Esophagus squamous epithelium (tissue), 4 donors: ENCODE results near the gene DDIAS.

Experiments
- CTCF ChIP-seq, 6 experiments: fragments of 450-650 bp in 4 of 6; fragments of 200-600 bp in 2 of 6; sonication (generic) in 2 of 6; IDR thresholded peaks; one replicate each; pipeline ENCODE4 v1.5.1; 2016 to 2019; ENCODE audit warnings: antibody characterized with exemption in 6 of 6, mild to moderate bottlenecking in 4 of 6, moderate library complexity in 4 of 6
- POLR2A ChIP-seq, 4 donors: fragments of 450-650 bp; IDR thresholded peaks; one replicate each; pipeline ENCODE4 v1.6.1; 2017; ENCODE audit warnings: antibody characterized with exemption in 4 of 4, mild to moderate bottlenecking in 4 of 4, moderate library complexity in 3 of 4

DNA sequence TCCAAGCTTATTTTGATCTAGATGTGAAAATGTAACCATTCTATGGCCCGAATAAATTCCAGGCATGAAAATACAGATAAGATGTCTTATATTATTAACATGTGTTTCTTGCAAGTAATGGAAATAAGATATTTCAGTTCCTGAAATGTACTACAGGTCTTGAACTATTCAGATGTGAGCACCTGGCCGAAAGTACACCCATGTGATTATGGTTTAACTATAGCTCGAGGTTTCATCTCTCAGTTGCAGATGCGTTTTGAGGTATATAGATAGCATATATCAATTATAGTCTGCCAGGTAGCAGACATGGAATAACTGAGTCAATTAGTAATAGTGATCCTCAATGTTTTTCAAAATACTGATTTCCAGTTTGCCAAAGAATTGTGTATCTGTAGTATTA, 68.3 kb downstream of the DDIAS start:
- TF ChIP-seq CTCF (IDR thresholded peaks at IDR 0.05) (no peak), POLR2A (IDR thresholded peaks at IDR 0.05) (no peak)
